GM21360 (cell line): ENCODE measurements around the gene FLRT3.

ENCODE experiments used
- ATAC-seq: cut with Tn5 transposase; IDR thresholded peaks from one replicate; pipeline ENCODE4 v1.9.1; 2021; ENCODE audit warnings: mild to moderate bottlenecking, moderate library complexity; ENCODE audit not compliant: unreplicated experiment

FLRT3 gene

GRCh38 chr20:14337400-14338171 lies at the start of gene FLRT3:
TSS of gene FLRT3 (minus strand) at chr20:14337612. CDS start at chr20:14327506, 10,106 bp downstream.
- peak; percentile 99 for ATAC-seq

- ATAC-seq: no peak
These were observed 49.3 kb upstream of the FLRT3 start for GRCh38 chr20:14386726-14387125.

- ATAC-seq: no peak
These were observed 47.8 kb upstream of the FLRT3 start for GRCh38 chr20:14385176-14385740.

GRCh38 chr20:14384416-14385175 lies 47.2 kb upstream of the FLRT3 start:
- no peak for ATAC-seq

- no peak for ATAC-seq
These were observed 45.9 kb upstream of the FLRT3 start for GRCh38 chr20:14383335-14383734.

- ATAC-seq: no peak
These were observed 40.9 kb upstream of the FLRT3 start for GRCh38 chr20:14378326-14378725.

GRCh38 chr20:14375416-14375985 lies 38.1 kb upstream of the FLRT3 start:
- ATAC-seq: no peak

GRCh38 chr20:14374196-14374595 lies 36.8 kb upstream of the FLRT3 start:
- no peak for ATAC-seq

GRCh38 chr20:14361509-14362345 lies 24.3 kb upstream of the FLRT3 start:
- no peak for ATAC-seq

- ATAC-seq: no peak
These were observed 23.0 kb upstream of the FLRT3 start for GRCh38 chr20:14360416-14360815.

- ATAC-seq: no peak
These were observed 18.4 kb upstream of the FLRT3 start for GRCh38 chr20:14355791-14356190.

- ATAC-seq: no peak
These were observed 7.3 kb upstream of the FLRT3 start for GRCh38 chr20:14344746-14345145.

- no peak for ATAC-seq
These were observed 6.2 kb upstream of the FLRT3 start for GRCh38 chr20:14343491-14344065.

GRCh38 chr20:14342918-14343317 lies 5.5 kb upstream of the FLRT3 start:
- ATAC-seq: no peak

GRCh38 chr20:14341801-14342200 lies 4.4 kb upstream of the FLRT3 start:
- no peak for ATAC-seq

GRCh38 chr20:14336686-14337085 lies 726 bp downstream of the FLRT3 start:
- ATAC-seq: no peak

GRCh38 chr20:14335052-14335451 lies 2.4 kb downstream of the FLRT3 start:
- ATAC-seq: no peak

- no peak for ATAC-seq
These were observed 3.0 kb downstream of the FLRT3 start for GRCh38 chr20:14334306-14334930.

GRCh38 chr20:14333721-14334120 lies 3.7 kb downstream of the FLRT3 start:
- ATAC-seq: no peak

GRCh38 chr20:14332866-14333265 lies 4.5 kb downstream of the FLRT3 start:
- ATAC-seq: no peak
